ENCODE measurements around the gene GLYR1.

GRCh38 chr16:4769306-4769638 is 77.8 kb downstream of the GLYR1 start:
- TF ChIP-seq TEAD4 (IDR thresholded peaks at IDR 0.05): no peak
- TF ChIP-seq EP300 (IDR thresholded peaks at IDR 0.05; ENCODE audit: borderline replicate concordance): no peak

Data from Ishikawa (cell line).